Measurements from ENCODE around the gene PSG2.
"Not testable (repeated sequence)": the region's sequence is repeated elsewhere in the genome, so short reads cannot be mapped to it uniquely, and the experiment has no call there.

The PSG2 gene

GRCh38 chr19:43077881-43078280 is 4.6 kb downstream of the PSG2 start:
- DNase-seq (ENCODE audit: low read depth): not testable (repeated sequence)

GRCh38 chr19:43062418-43062817 is 20.1 kb downstream of the PSG2 start:
- not testable (repeated sequence) for DNase-seq (ENCODE audit: low read depth)

- DNase-seq (ENCODE audit: low read depth): not testable (repeated sequence)
Observed at GRCh38 chr19:43061326-43061725, 21.2 kb downstream of the PSG2 start.

GRCh38 chr19:43060254-43060653 is 22.2 kb downstream of the PSG2 start:
- not testable (repeated sequence) for DNase-seq (ENCODE audit: low read depth)

- not testable (repeated sequence) for DNase-seq (ENCODE audit: low read depth)
Observed at GRCh38 chr19:43059482-43059881, 23.0 kb downstream of the PSG2 start.

GRCh38 chr19:43058440-43058839 is 24.1 kb downstream of the PSG2 start:
- DNase-seq (ENCODE audit: low read depth): not testable (repeated sequence)

- not testable (repeated sequence) for DNase-seq (ENCODE audit: low read depth)
Observed at GRCh38 chr19:43047966-43048365, 34.5 kb downstream of the PSG2 start.

GRCh38 chr19:43046578-43046977 is 35.9 kb downstream of the PSG2 start:
- DNase-seq (ENCODE audit: low read depth): not testable (repeated sequence)

- not testable (repeated sequence) for DNase-seq (ENCODE audit: low read depth)
Observed at GRCh38 chr19:43043492-43044180, 38.9 kb downstream of the PSG2 start.

- DNase-seq (ENCODE audit: low read depth): not testable (repeated sequence)
Observed at GRCh38 chr19:43031645-43032044, 50.9 kb downstream of the PSG2 start.

- DNase-seq (ENCODE audit: low read depth): no peak
Observed at GRCh38 chr19:43028866-43029265, 53.6 kb downstream of the PSG2 start.

- DNase-seq (ENCODE audit: low read depth): not testable (repeated sequence)
Observed at GRCh38 chr19:43027985-43028384, 54.5 kb downstream of the PSG2 start.

- DNase-seq (ENCODE audit: low read depth): not testable (repeated sequence)
Observed at GRCh38 chr19:43027061-43027460, 55.4 kb downstream of the PSG2 start.

GRCh38 chr19:43026369-43026768 is 56.1 kb downstream of the PSG2 start, which contains the start of gene PSG11:
PSG11 (minus strand) TSS chr19:43026469; CDS start chr19:43026372, 97 bp downstream.
- DNase-seq (ENCODE audit: low read depth): not testable (repeated sequence)

- DNase-seq (ENCODE audit: low read depth): not testable (repeated sequence)
Observed at GRCh38 chr19:43022098-43022497, 60.4 kb downstream of the PSG2 start.

- not testable (repeated sequence) for DNase-seq (ENCODE audit: low read depth)
Observed at GRCh38 chr19:43021629-43022028, 60.9 kb downstream of the PSG2 start.

- not testable (repeated sequence) for DNase-seq (ENCODE audit: low read depth)
Observed at GRCh38 chr19:43019588-43019987, 62.9 kb downstream of the PSG2 start.

Data from stimulated activated CD8-positive, alpha-beta memory T cell treated with anti-CD3 and anti-CD28 coated beads, Interleukin-4, amount 100 ng/mL, for 24 hours (primary cell).